ENCODE data around the gene MXD3.

The MXD3 gene

DNA sequence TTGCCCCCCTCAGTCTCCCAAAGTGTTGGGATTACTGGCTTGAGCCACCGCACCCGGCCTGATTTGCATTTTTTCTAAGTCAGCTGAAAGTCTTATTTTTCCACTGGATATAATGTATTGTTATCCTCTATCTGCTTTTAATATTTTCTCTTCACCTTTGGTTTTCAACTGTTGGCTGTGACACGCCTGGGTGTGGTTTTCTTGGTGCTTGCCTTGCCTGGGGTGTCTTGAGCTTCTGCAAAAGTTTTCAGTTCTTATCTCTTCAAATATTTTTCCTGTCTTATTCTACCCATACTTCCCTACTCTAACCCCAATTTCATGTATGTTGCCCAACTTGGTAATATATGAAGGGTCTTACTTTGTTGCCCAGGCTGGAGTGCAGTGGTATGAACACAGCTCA is 4.3 kb upstream of the MXD3 start:
- H3K27ac ChIP-seq (ENCODE audit: low read depth, low read length) = no peak overlapping the region
- H3K4me1 ChIP-seq (ENCODE audit: control insufficient read depth, insufficient read depth, low read length) = peaks cover 4% of the 10 kb centered on the region; the same call in 1 of the 2 replicates
- no peak overlapping the region for H3K4me3 ChIP-seq (ENCODE audit: low read depth, low read length)
- H3K9ac ChIP-seq (ENCODE audit: low read depth, low read length) = no peak overlapping the region
- H3K27me3 ChIP-seq (ENCODE audit: control insufficient read depth, insufficient read depth, low read length) = no peaks in the 10 kb centered on the region
- H3K36me3 ChIP-seq (ENCODE audit: control insufficient read depth, insufficient read depth, low read length) = no peaks in the 10 kb centered on the region
- no peaks in the 10 kb centered on the region for H3K9me3 ChIP-seq (ENCODE audit: control insufficient read depth, insufficient read depth, low read length)

DNA sequence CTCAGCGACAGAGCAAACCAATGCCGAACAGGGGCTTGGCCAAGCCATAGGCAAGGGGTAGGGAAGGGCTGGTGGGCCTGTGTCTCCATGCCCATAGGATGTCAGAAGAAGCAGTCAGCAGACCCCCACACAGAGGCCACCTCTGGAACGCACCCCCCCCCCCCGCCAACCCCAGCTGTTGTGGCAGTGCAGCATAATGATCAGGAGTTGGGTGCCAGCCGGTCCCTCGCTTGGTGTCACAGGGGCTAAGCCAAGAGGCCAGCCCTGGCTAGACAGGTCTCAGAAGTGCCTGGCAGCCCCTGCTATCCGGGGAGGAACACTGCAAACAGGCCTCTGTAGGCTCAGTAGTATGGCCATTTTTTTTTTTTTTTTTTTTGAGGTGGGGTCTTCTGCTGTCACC is 3.7 kb upstream of the MXD3 start:
- no peak overlapping the region for H3K27ac ChIP-seq (ENCODE audit: low read depth, low read length)
- H3K4me3 ChIP-seq (ENCODE audit: low read depth, low read length) = no peak overlapping the region
- no peaks in the 10 kb centered on the region for H3K9me3 ChIP-seq (ENCODE audit: control insufficient read depth, insufficient read depth, low read length)
- H3K27me3 ChIP-seq (ENCODE audit: control insufficient read depth, insufficient read depth, low read length) = no peaks in the 10 kb centered on the region
- no peaks in the 10 kb centered on the region for H3K36me3 ChIP-seq (ENCODE audit: control insufficient read depth, insufficient read depth, low read length)
- peaks cover 8% of the 10 kb centered on the region; the same call in 1 of the 2 replicates for H3K4me1 ChIP-seq (ENCODE audit: control insufficient read depth, insufficient read depth, low read length)
- no peak overlapping the region for H3K9ac ChIP-seq (ENCODE audit: low read depth, low read length)

DNA sequence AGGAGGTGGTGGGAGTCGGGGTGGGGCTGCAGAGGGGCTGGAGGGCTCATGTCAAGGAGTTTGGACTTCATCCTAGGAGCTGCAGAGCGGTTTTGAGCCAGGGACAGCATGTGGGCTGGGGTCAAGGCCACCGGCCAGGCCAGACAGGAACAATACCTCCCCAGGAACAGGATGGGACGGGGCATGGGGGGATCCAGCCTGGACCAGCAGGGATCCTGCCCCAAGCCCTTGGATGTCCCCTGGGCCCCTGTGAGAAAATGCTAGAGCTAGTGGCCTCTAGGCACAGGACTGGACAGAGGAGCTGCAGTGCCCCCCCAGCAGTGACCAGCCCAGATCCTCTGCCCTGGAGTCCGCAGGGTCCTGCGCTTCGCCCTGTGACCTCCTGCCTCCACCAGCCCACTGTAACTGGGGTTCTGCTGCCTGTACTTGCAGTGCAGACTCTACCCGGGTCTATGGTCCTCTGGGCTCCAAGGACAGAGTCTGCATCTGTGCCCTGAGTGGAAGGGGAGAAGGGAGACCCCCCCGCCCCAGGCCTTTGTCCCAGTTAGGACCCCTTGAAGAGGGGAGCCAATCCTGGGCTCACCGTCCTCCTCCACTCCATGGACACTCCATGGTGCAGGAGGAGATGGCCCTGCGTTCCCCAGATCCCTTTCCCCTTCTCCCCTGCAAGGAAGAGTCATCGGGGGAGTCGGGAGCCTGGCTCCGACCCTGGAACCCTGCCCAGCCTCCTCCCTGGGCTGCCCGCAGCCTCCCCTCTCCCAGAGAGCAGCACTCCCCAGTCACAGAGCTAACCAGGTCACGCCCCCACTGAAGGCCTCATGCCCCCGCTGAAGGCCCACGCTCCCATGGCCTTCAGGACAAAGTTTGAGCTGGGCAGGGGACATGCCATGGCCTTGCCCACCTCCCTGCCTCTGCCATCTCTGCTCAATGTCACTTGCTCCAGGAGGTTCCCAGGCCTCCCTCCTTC is 3.0 kb upstream of the MXD3 start:
- Histone ChIP-seq H3K4me3 (ENCODE audit: low read depth, low read length) (no peak overlapping the region), H3K36me3 (ENCODE audit: control insufficient read depth, insufficient read depth, low read length) (no peaks in the 10 kb centered on the region), H3K27ac (ENCODE audit: low read depth, low read length) (no peak overlapping the region), H3K9ac (ENCODE audit: low read depth, low read length) (no peak overlapping the region), H3K9me3 (ENCODE audit: control insufficient read depth, insufficient read depth, low read length) (no peaks in the 10 kb centered on the region), H3K4me1 (ENCODE audit: control insufficient read depth, insufficient read depth, low read length) (peaks cover 13% of the 10 kb centered on the region; the same call in 1 of the 2 replicates), H3K27me3 (ENCODE audit: control insufficient read depth, insufficient read depth, low read length) (no peaks in the 10 kb centered on the region)

DNA sequence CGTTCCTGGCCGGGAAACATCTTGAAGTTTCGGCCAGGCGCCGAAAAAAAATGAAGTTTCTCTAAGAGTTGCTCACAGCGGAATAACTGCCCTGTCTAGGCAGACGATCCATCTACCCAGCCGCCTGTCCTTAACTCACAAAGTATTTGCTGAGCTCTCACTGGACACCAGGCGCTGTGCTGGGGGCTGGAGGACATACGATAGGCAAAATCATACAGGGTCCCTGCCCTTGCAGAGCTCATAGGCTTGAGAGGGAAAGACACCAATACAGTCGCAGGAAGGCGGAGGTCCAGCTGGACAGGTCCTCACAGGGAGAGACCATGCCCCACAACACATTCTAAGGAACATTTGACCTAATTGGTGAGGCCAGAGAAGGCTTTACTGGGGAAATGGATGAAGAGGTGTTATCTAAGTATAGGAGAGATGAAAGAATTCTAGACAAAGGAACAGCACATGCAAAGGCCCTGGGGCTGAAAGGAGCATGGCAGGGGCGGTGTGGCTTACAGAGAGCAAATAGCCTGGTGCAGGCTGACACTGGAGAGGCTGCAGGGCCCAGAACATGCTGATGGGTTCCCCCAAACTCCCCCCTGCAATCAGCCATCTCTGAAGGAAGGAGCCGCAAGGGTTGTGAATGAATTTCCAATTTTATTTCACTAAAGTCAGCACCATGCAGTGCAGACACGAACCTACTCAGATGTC is 2.0 kb upstream of the MXD3 start:
- Histone ChIP-seq H3K36me3 (ENCODE audit: control insufficient read depth, insufficient read depth, low read length) (no peaks in the 10 kb centered on the region), H3K9me3 (ENCODE audit: control insufficient read depth, insufficient read depth, low read length) (no peaks in the 10 kb centered on the region), H3K4me3 (ENCODE audit: low read depth, low read length) (no peak overlapping the region), H3K9ac (ENCODE audit: low read depth, low read length) (no peak overlapping the region), H3K4me1 (ENCODE audit: control insufficient read depth, insufficient read depth, low read length) (peaks cover 13% of the 10 kb centered on the region; the same call in 1 of the 2 replicates), H3K27me3 (ENCODE audit: control insufficient read depth, insufficient read depth, low read length) (no peaks in the 10 kb centered on the region), H3K27ac (ENCODE audit: low read depth, low read length) (no peak overlapping the region)

DNA sequence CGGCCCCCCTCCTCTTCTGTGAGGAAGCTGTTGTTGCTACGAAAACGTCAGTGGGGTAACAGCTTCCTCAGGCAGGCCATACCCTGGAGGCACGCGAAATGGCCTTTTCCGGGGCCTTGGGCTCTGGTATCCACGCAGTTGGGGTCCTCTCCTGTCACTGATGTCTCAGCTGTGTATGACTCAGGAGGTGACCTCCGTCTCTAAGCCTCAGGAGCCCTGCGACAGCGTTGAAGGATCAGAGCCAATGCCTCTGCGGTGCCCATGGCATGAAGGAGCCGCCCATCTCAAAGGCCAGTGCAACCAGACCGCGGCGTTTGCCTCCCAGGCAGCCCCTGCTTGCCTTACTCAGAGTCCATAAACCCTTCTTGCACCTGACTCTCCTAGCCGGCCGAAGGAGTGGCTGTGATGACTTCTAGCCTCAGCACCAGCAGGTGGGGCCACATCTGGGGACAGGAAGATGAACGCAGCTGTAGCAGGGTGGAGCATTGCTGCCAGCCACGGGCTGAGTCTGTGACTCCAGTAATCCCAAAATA is 1.0 kb upstream of the MXD3 start:
- Histone ChIP-seq H3K27me3 (ENCODE audit: control insufficient read depth, insufficient read depth, low read length) (no peaks in the 10 kb centered on the region), H3K9me3 (ENCODE audit: control insufficient read depth, insufficient read depth, low read length) (no peaks in the 10 kb centered on the region), H3K4me3 (ENCODE audit: low read depth, low read length) (peak overlapping the region; percentile 62), H3K27ac (ENCODE audit: low read depth, low read length) (peak overlapping the region; percentile 74), H3K9ac (ENCODE audit: low read depth, low read length) (no peak overlapping the region; the same call in 1 of the 2 replicates), H3K36me3 (ENCODE audit: control insufficient read depth, insufficient read depth, low read length) (no peaks in the 10 kb centered on the region), H3K4me1 (ENCODE audit: control insufficient read depth, insufficient read depth, low read length) (peaks cover 9% of the 10 kb centered on the region; the same call in 1 of the 2 replicates)

DNA sequence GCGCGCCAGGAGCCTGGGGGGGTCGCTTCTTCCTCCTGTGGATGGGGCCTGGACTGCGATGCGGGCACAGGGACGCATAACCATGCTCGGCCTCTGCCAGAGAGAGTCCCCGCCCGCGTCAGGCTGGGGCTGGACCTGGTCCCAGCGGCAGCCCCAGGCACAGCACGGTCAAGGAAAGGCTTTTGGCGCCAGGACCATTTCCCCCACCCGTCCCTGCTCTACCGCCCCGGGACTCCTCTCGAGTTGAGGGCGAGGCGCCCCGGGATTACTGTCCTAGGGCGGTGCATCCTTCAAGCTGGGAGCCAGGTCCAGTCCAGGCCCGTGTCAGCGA is 341 bp downstream of the MXD3 start:
- no peaks in the 10 kb centered on the region for H3K9me3 ChIP-seq (ENCODE audit: control insufficient read depth, insufficient read depth, low read length)
- peaks cover 7% of the 10 kb centered on the region for H3K36me3 ChIP-seq (ENCODE audit: control insufficient read depth, insufficient read depth, low read length)
- peak overlapping the region; percentile 62 for H3K4me3 ChIP-seq (ENCODE audit: low read depth, low read length)
- peaks cover 9% of the 10 kb centered on the region; the same call in 1 of the 2 replicates for H3K4me1 ChIP-seq (ENCODE audit: control insufficient read depth, insufficient read depth, low read length)
- H3K9ac ChIP-seq (ENCODE audit: low read depth, low read length) = no peak overlapping the region
- H3K27ac ChIP-seq (ENCODE audit: low read depth, low read length) = peak overlapping the region; percentile 89
- H3K27me3 ChIP-seq (ENCODE audit: control insufficient read depth, insufficient read depth, low read length) = no peaks in the 10 kb centered on the region

DNA sequence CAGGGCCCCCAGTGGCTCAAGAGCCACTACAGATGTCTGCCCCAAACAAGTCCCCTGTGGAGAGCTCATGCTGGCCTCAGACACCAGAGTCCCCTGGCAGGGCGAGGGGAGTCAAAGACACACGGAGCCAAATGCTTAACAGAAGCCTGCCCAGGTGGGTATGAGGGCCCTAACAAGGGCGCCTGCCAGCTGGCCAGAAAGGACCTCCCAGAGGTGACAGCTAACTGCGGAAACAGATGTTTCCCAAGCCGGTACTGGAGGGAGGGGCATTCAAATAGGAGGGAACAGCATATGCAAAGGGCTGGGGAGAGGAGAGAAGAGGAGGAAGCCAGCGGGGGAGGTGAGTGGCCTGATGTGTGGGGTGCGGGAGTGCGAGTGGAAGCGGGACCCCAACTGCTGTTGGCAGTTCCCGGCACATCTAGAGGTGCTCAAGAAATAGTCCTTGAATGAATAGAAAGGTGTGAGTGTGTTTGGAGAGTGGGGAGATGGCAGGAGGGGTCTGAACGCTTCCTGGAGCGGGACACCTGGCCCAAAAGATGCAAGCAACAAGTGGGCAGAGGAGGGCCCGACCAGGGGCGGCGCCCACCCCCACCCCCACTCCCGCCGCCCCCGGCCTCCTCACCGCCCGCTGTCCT is 824 bp downstream of the MXD3 start:
- Histone ChIP-seq H3K36me3 (ENCODE audit: control insufficient read depth, insufficient read depth, low read length) (peaks cover 11% of the 10 kb centered on the region), H3K27ac (ENCODE audit: low read depth, low read length) (no peak overlapping the region), H3K4me3 (ENCODE audit: low read depth, low read length) (peak overlapping the region; percentile 62), H3K4me1 (ENCODE audit: control insufficient read depth, insufficient read depth, low read length) (peaks cover 9% of the 10 kb centered on the region; the same call in 1 of the 2 replicates), H3K9me3 (ENCODE audit: control insufficient read depth, insufficient read depth, low read length) (no peaks in the 10 kb centered on the region), H3K9ac (ENCODE audit: low read depth, low read length) (no peak overlapping the region), H3K27me3 (ENCODE audit: control insufficient read depth, insufficient read depth, low read length) (no peaks in the 10 kb centered on the region)

DNA sequence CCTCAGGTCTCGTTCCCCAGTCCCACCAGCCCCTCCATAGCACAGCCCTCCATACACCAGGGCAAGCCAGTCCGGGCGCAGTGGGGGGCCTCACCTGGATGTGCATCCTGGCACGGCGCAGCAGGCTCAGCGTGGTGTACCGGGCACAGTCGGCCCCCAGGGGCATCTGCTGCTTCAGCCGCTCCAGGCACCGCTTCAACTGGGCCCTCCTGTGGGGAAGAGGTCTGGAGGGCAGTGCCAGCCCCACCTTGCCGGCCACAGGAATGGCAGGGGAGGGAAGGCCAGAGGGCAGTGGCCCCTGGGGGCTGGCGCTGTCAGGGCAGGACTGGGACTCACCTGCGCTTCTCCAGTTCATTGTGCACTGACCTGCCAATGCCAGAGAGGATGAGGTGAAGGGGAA is 1.4 kb downstream of the MXD3 start:
- Histone ChIP-seq H3K4me3 (ENCODE audit: low read depth, low read length) (no peak overlapping the region), H3K27ac (ENCODE audit: low read depth, low read length) (no peak overlapping the region), H3K9me3 (ENCODE audit: control insufficient read depth, insufficient read depth, low read length) (no peaks in the 10 kb centered on the region), H3K4me1 (ENCODE audit: control insufficient read depth, insufficient read depth, low read length) (peaks cover 9% of the 10 kb centered on the region; the same call in 1 of the 2 replicates), H3K9ac (ENCODE audit: low read depth, low read length) (no peak overlapping the region), H3K36me3 (ENCODE audit: control insufficient read depth, insufficient read depth, low read length) (peaks cover 17% of the 10 kb centered on the region), H3K27me3 (ENCODE audit: control insufficient read depth, insufficient read depth, low read length) (no peaks in the 10 kb centered on the region)

DNA sequence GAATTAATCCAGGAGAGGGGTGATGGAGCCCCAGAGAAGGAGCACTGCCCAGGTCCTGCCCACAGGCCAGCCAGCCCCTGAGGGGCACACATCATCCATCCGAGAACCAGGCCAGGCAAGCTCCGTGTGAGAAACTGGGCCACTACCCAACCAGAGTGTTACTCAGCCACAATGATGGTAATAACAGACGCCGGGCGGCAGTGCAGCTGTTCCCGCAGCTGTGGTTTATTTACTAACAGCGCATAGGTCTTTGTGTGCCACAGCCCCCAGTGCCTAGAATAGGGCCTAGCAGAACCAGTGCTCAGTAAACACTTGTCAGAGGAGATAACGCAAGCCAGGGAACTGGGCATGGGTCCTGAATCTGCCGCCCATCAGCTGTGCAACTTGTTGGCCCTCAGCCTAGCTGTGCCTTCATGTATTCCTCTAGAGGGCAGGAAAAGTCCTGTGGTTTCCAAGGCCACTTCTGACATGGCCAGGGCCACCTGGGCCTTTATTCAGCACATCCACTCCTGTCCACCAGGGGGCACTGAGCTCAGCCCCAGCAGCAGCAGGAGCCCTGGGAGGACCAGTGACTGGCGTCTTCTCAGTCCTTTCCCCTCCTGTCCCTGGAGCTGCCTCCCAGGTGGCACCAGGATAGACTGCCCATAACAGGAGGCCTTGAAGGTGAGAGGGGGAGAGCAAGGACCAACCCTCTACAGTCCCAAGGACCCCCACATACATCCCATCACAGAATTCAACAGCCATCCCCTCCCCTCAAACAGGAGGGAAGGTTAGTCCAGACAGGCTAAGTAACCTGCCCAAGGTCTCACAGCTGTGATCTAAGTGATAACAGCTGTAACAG is 2.1 kb downstream of the MXD3 start:
- H3K27ac ChIP-seq (ENCODE audit: low read depth, low read length) = no peak overlapping the region

DNA sequence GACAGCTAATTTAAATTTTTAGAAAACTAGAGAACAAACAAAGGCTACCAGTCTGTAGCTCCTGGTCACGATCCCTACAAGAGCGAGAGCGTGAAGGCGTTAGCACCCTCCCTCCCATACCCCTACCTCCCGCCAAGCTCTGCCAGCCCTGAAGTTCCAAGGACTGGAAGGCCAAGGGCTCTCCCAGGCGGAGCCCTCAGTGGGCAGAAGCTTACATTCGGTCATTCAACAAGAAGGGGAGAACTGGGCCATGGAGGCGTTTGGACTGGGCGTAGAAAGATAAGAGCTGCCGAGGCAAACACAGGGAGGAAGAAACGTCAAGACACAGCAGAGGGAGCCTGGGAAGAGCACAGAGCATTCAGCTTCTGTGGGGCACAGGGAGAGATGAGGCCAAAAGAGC is 3.0 kb downstream of the MXD3 start:
- Histone ChIP-seq H3K36me3 (ENCODE audit: control insufficient read depth, insufficient read depth, low read length) (peaks cover 25% of the 10 kb centered on the region), H3K9me3 (ENCODE audit: control insufficient read depth, insufficient read depth, low read length) (no peaks in the 10 kb centered on the region), H3K9ac (ENCODE audit: low read depth, low read length) (no peak overlapping the region), H3K27ac (ENCODE audit: low read depth, low read length) (no peak overlapping the region), H3K27me3 (ENCODE audit: control insufficient read depth, insufficient read depth, low read length) (no peaks in the 10 kb centered on the region), H3K4me1 (ENCODE audit: control insufficient read depth, insufficient read depth, low read length) (peaks cover 9% of the 10 kb centered on the region; the same call in 1 of the 2 replicates), H3K4me3 (ENCODE audit: low read depth, low read length) (no peak overlapping the region)

More for the DNA sequence above, 2.1 kb downstream of the MXD3 start:
- no peak overlapping the region for H3K4me3 ChIP-seq (ENCODE audit: low read depth, low read length)
- no peaks in the 10 kb centered on the region for H3K27me3 ChIP-seq (ENCODE audit: control insufficient read depth, insufficient read depth, low read length)
- peaks cover 9% of the 10 kb centered on the region; the same call in 1 of the 2 replicates for H3K4me1 ChIP-seq (ENCODE audit: control insufficient read depth, insufficient read depth, low read length)
- H3K9ac ChIP-seq (ENCODE audit: low read depth, low read length) = no peak overlapping the region
- no peaks in the 10 kb centered on the region for H3K9me3 ChIP-seq (ENCODE audit: control insufficient read depth, insufficient read depth, low read length)
- H3K36me3 ChIP-seq (ENCODE audit: control insufficient read depth, insufficient read depth, low read length) = peaks cover 24% of the 10 kb centered on the region
